Measurements from ENCODE around the gene NR2C2. TPM values are rescaled to one million over a fixed set of nuclear protein-coding genes. Genes with fewer than 3 reads are reported as not detected.

The NR2C2 gene
- total RNA-seq, 1 donor, result 26.3 TPM

- DNase-seq (ENCODE audit: low read depth), result no peak
Observed at GRCh38 chr3:14946236-14946635, 1.1 kb upstream of the NR2C2 start.

GRCh38 chr3:14946739-14947099 lies 664 bp upstream of the NR2C2 start:
- TF ChIP-seq, protein P1, sequence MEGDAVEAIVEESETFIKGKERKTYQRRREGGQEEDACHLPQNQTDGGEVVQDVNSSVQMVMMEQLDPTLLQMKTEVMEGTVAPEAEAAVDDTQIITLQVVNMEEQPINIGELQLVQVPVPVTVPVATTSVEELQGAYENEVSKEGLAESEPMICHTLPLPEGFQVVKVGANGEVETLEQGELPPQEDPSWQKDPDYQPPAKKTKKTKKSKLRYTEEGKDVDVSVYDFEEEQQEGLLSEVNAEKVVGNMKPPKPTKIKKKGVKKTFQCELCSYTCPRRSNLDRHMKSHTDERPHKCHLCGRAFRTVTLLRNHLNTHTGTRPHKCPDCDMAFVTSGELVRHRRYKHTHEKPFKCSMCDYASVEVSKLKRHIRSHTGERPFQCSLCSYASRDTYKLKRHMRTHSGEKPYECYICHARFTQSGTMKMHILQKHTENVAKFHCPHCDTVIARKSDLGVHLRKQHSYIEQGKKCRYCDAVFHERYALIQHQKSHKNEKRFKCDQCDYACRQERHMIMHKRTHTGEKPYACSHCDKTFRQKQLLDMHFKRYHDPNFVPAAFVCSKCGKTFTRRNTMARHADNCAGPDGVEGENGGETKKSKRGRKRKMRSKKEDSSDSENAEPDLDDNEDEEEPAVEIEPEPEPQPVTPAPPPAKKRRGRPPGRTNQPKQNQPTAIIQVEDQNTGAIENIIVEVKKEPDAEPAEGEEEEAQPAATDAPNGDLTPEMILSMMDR (IDR thresholded peaks at IDR 0.05; ENCODE audit: insufficient read depth, low read depth, low read length), result no peak
- DNase-seq (ENCODE audit: low read depth), result no peak
- peak overlapping the region; percentile 88 for H3K4me3 ChIP-seq (ENCODE audit: low read depth, low read length)

More at GRCh38 chr3:14946236-14946635, 1.1 kb upstream of the NR2C2 start:
- peak overlapping the region; percentile 88 for H3K4me3 ChIP-seq (ENCODE audit: low read depth, low read length)
- TF ChIP-seq, protein P1 (IDR thresholded peaks at IDR 0.05; ENCODE audit: insufficient read depth, low read depth, low read length), result no peak

- TF ChIP-seq, protein P1 (IDR thresholded peaks at IDR 0.05; ENCODE audit: insufficient read depth, low read depth, low read length), result no peak
- DNase-seq (ENCODE audit: low read depth), result peak; percentile 97
- H3K4me3 ChIP-seq (ENCODE audit: low read depth, low read length), result peak overlapping the region; percentile 88
Observed at GRCh38 chr3:14947886-14948608, 664 bp downstream of the NR2C2 start.

DNA sequence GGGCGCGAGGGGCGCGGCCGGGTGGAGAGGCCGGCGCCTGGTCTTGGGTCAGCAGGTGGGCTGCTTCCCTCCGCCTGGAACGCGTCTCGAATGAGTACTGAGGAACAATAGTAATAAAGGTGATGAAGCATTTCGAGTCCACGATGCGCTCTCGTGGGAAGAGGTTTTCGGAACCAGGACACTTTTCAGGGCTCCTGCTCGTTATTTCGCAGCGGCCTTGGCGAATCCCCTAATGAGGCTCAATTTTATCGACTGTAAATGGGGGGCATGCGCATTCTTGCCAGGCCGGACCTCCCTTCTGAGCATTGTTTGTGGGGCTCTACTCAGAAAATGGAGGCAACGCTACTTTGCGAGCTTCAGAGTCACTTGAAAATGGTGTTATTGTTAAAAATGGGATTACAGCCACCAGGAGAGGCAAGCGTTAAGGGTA lies 1.2 kb downstream of the NR2C2 start:
- TF ChIP-seq, protein P1 (IDR thresholded peaks at IDR 0.05; ENCODE audit: insufficient read depth, low read depth, low read length), result no peak
- no peak for DNase-seq (ENCODE audit: low read depth)
- peak overlapping the region; percentile 77 for H3K4me3 ChIP-seq (ENCODE audit: low read depth, low read length)

DNA sequence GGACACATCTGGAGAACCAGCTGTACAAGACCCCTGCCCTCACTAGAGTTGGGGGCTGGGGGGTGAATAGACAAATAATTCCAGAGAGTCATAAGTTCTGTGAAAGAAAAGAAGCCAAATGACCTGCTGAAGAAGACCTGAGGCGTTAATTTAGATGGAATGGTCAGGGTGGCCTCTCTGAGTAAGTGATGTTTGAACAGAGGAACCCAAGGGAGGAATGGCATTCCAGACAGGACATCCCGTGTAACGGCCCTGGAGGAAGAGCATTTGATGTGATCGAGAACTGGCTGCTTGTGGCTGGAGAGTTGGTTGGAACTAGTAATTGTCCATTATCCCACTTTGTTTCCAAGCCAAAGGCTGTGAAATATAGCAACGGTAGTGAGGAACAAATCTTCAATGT lies 1.7 kb downstream of the NR2C2 start:
- TF ChIP-seq, protein P1 (IDR thresholded peaks at IDR 0.05; ENCODE audit: insufficient read depth, low read depth, low read length), result no peak
- peak overlapping the region; percentile 77 for H3K4me3 ChIP-seq (ENCODE audit: low read depth, low read length)
- DNase-seq (ENCODE audit: low read depth), result no peak

DNA sequence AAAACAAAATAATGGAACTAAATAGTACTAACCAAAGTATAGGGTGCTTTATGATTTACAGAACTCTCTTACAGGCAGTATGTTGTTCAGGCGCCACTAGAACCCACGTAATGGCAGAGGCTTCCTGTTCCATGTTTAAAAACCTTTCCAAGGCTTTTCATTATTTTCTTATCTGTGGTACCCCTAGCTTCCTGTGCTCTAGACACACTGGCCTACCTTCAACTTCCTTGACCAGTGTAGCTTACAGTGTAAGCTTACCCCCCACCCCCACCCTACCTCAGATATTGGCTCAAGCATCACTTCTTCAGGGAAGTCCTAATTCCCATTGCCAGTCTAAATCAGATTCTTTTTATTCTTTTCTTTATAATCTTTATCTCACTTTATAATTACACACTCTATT lies 2.9 kb downstream of the NR2C2 start:
- no peak for DNase-seq (ENCODE audit: low read depth)
- H3K4me3 ChIP-seq (ENCODE audit: low read depth, low read length), result no peak overlapping the region
- TF ChIP-seq, protein P1 (IDR thresholded peaks at IDR 0.05; ENCODE audit: insufficient read depth, low read depth, low read length), result no peak

DNA sequence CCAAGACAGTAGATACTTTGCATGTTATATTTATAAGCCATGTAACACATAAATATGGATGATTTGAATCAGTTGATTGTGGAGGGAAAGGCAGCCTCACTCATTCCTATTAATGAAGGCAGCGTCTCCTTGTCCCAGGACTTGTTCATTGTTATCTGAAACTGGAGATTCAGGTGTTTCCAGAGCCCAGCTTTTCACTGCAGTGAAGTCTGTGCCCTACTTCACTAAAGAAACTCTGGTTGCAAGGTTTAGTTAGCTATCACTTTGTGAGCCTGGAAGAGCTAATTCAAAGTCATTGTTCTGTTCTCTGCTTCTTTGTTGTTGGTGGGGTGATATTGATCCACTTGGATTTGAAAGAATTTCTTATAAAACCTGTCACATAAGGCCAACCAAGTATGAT lies 9.8 kb downstream of the NR2C2 start:
- TF ChIP-seq, protein P1 (IDR thresholded peaks at IDR 0.05; ENCODE audit: insufficient read depth, low read depth, low read length), result no peak
- H3K4me3 ChIP-seq (ENCODE audit: low read depth, low read length), result no peak overlapping the region
- no peak for DNase-seq (ENCODE audit: low read depth)

Measured in fibroblast of villous mesenchyme (primary cell).